Central memory CD8-positive, alpha-beta T cell (primary cell): ENCODE data around the gene FOXP3.
A peak's percentile ranks its signal among the peaks of the same experiment; 100 is the strongest.

Source experiments
- ATAC-seq: fragments of 150-1000 bp; cut with Tn5 transposase; replicated peaks from 2 replicates; pipeline ENCODE4 v1.10.0; 2022; ENCODE audit warnings: mild to moderate bottlenecking, moderate FRiP score, moderate number of reproducible peaks; ENCODE audit not compliant: poor library complexity, severe bottlenecking; ENCODE audit errors: extremely low read depth
- DNase-seq, 2 donors: peaks; one replicate each; pipeline ENCODE4 v3.0.0; 2021; ENCODE audit warnings: low spot score in 2 of 2
- H3K27ac Mint-ChIP-seq: one replicate; pipeline ENCODE4 v1.8.0; 2022; ENCODE audit warnings: low read depth, mild to moderate bottlenecking, moderate library complexity, mixed read lengths
- H3K27me3 Mint-ChIP-seq: one replicate; pipeline ENCODE4 v1.8.0; 2022; ENCODE audit warnings: mixed read lengths
- H3K36me3 Mint-ChIP-seq: one replicate; pipeline ENCODE4 v1.8.0; 2022; ENCODE audit warnings: mild to moderate bottlenecking, moderate library complexity, mixed read lengths; ENCODE audit not compliant: insufficient read depth
- H3K4me1 Mint-ChIP-seq: one replicate; pipeline ENCODE4 v1.8.0; 2022; ENCODE audit warnings: mixed read lengths
- H3K4me3 Mint-ChIP-seq: one replicate; pipeline ENCODE4 v1.8.0; 2022; ENCODE audit warnings: mild to moderate bottlenecking, moderate library complexity, mixed read lengths
- H3K9me3 Mint-ChIP-seq: one replicate; pipeline ENCODE4 v1.8.0; 2022; ENCODE audit warnings: mixed read lengths

The FOXP3 gene

DNA sequence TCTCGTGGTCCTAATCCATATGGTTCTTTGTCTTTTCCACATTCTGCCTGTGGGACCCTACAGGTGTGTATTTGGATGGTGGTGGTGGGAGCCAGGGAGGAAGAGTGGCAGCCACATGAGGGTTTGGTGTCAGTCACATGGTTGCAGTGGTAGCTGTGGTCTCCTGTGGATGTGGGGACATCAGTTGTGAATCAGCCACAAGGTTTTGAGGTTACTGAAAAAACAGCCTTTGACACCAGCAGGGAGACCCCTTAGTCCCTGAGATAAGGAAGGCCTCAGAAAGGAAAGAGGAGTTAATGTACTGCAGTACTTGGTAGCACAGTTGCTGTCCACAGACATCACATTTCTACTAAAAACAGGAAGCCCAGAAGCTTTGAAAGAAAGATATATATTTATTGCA lies 23.2 kb upstream of the FOXP3 start:
- H3K27ac Mint-ChIP-seq: no peak overlapping the region
- H3K36me3 Mint-ChIP-seq: peaks cover 4% of the 10 kb centered on the region
- no peaks in the 10 kb centered on the region for H3K9me3 Mint-ChIP-seq
- DNase-seq: no peak
- H3K4me3 Mint-ChIP-seq: no peak overlapping the region
- H3K4me1 Mint-ChIP-seq: peaks cover 23% of the 10 kb centered on the region
- no peaks in the 10 kb centered on the region for H3K27me3 Mint-ChIP-seq
- no peak for ATAC-seq

DNA sequence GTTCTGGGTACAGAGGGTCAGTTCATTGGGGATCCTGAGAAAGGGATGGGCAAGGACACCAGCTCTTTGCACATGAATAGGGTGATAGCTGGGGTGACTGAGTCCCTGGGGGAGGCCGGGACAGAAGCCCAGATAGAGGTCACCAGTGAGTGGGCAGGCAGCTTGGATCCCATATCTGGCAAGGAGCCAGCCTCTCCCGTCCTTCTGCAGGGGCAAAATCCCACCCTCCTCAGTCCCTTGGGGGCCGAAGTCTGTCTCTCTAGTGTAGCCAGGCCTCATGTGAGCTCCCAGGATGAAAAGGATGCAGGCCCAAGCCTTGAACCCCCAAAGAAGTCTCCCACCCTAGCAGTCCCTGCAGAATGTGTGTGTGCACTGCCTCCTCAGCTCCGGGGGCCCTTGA lies 22.1 kb upstream of the FOXP3 start:
- no peaks in the 10 kb centered on the region for H3K27me3 Mint-ChIP-seq
- peaks cover 4% of the 10 kb centered on the region for H3K36me3 Mint-ChIP-seq
- ATAC-seq: no peak
- H3K27ac Mint-ChIP-seq: no peak overlapping the region
- no peaks in the 10 kb centered on the region for H3K9me3 Mint-ChIP-seq
- H3K4me1 Mint-ChIP-seq: peaks cover 22% of the 10 kb centered on the region
- no peak for DNase-seq
- H3K4me3 Mint-ChIP-seq: no peak overlapping the region

DNA sequence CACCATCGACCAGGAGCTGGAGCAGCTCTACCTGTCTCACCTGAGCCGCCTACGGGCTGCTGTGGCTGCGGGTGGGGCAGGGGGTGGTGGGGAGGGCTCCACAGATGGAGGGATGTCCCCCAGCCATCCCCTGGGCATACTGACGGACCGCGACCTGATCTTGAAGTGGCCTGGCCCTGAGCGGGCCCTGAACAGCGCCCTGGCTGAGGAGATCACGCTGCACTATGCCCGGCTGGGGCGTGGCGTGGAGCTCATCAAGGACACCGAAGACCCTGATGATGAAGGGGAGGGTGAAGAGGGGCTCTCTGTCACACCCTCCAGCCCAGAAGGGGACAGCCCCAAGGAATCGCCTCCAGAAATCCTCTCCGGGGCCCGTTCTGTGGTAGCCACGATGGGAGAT lies 21.6 kb upstream of the FOXP3 start:
- H3K36me3 Mint-ChIP-seq: peaks cover 4% of the 10 kb centered on the region
- H3K4me3 Mint-ChIP-seq: no peak overlapping the region
- DNase-seq: no peak
- H3K4me1 Mint-ChIP-seq: peaks cover 21% of the 10 kb centered on the region
- no peak overlapping the region for H3K27ac Mint-ChIP-seq
- no peaks in the 10 kb centered on the region for H3K9me3 Mint-ChIP-seq
- no peaks in the 10 kb centered on the region for H3K27me3 Mint-ChIP-seq
- ATAC-seq: no peak

DNA sequence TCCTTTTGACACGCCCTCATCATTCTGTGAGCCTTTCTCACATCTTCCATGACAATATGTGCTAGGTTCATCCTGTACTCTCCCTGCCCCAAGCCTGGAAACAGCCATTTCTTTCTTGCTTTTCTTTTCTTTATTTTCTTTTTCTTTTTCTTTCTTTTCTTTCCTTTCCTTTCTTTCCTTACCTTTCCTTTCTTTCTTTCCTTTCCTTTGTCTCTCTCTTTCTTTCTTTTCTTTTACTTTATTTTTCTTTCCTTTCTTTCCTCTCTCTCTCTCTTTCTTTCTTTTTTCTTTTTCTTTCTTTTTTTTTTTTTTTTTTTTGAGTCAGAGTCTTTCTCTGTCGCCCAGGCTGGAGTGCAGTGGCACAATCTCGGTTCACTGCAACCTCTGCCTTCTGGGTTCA lies 19.7 kb upstream of the FOXP3 start:
- no peak for ATAC-seq
- H3K4me3 Mint-ChIP-seq: no peak overlapping the region
- peaks cover 21% of the 10 kb centered on the region for H3K4me1 Mint-ChIP-seq
- H3K27me3 Mint-ChIP-seq: no peaks in the 10 kb centered on the region
- peaks cover 7% of the 10 kb centered on the region for H3K36me3 Mint-ChIP-seq
- DNase-seq: no peak
- H3K27ac Mint-ChIP-seq: peak overlapping the region; percentile 62
- no peaks in the 10 kb centered on the region for H3K9me3 Mint-ChIP-seq

DNA sequence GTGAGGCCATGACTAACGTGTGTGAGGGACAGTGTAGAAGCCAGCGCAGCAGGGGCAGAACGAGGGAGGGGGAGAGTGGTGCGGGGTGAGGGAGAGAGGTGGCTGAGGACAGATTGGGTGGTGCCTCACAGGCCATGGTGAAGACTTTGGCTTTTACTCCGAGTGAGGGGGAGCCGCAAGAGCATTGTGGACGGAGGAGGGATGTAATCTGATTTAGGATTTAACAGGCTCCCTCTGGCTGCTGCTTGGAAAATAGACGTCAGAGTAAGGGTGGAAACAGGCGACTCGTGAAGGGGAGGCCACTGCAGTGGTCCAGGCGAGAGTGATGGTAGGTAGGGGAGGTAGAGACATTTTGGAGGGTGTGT lies 18.1 kb upstream of the FOXP3 start:
- Mint-ChIP-seq H3K27me3 (no peaks in the 10 kb centered on the region), H3K4me1 (peaks cover 25% of the 10 kb centered on the region), H3K9me3 (no peaks in the 10 kb centered on the region), H3K27ac (no peak overlapping the region), H3K4me3 (no peak overlapping the region), H3K36me3 (peaks cover 8% of the 10 kb centered on the region)
- ATAC-seq (no peak), DNase-seq (no peak)

DNA sequence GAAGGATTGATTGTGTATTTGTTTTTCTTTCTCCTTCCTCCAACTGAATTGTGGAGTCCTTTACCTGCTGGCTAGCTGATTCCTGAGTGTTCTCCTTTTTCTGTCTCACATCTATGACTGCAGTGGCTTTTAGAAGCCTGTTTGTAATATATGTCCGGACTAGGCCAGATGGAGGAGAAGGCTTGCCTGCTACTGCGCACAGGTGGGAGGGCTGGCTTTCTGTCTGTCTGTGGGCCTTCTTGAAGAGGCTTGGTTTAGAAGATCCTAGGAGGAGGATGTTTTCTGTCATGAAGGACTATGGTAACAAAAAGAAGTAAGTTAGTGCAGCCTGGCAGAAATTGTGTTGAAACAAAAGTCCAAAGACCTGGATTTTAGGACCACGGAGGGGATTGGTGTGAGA lies 13.6 kb upstream of the FOXP3 start:
- ATAC-seq: no peak
- H3K27ac Mint-ChIP-seq: peak overlapping the region; percentile 44
- H3K36me3 Mint-ChIP-seq: peaks cover 4% of the 10 kb centered on the region
- no peak for DNase-seq
- peak overlapping the region; percentile 59 for H3K4me3 Mint-ChIP-seq
- H3K9me3 Mint-ChIP-seq: no peaks in the 10 kb centered on the region
- H3K4me1 Mint-ChIP-seq: peaks cover 58% of the 10 kb centered on the region
- H3K27me3 Mint-ChIP-seq: no peaks in the 10 kb centered on the region

DNA sequence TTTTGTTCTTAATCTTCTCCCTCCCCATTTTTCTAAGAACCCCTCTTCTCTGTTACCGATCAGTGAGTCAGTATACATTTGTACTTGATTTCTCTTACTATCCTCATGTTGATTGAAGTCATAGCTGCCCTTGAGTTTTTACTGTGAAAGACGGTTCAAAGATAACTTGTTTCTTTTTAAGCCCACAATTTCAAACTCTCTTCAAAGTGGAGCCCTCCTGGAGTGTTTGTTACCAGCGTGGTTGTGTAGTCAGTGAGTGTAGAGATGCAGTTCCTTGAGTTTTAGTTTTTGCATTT lies 13.0 kb upstream of the FOXP3 start:
- Mint-ChIP-seq H3K4me3 (peak overlapping the region; percentile 59), H3K4me1 (peaks cover 62% of the 10 kb centered on the region), H3K9me3 (no peaks in the 10 kb centered on the region), H3K27ac (peak overlapping the region; percentile 44), H3K36me3 (peaks cover 6% of the 10 kb centered on the region), H3K27me3 (no peaks in the 10 kb centered on the region)
- no peak for ATAC-seq
- DNase-seq: no peak

DNA sequence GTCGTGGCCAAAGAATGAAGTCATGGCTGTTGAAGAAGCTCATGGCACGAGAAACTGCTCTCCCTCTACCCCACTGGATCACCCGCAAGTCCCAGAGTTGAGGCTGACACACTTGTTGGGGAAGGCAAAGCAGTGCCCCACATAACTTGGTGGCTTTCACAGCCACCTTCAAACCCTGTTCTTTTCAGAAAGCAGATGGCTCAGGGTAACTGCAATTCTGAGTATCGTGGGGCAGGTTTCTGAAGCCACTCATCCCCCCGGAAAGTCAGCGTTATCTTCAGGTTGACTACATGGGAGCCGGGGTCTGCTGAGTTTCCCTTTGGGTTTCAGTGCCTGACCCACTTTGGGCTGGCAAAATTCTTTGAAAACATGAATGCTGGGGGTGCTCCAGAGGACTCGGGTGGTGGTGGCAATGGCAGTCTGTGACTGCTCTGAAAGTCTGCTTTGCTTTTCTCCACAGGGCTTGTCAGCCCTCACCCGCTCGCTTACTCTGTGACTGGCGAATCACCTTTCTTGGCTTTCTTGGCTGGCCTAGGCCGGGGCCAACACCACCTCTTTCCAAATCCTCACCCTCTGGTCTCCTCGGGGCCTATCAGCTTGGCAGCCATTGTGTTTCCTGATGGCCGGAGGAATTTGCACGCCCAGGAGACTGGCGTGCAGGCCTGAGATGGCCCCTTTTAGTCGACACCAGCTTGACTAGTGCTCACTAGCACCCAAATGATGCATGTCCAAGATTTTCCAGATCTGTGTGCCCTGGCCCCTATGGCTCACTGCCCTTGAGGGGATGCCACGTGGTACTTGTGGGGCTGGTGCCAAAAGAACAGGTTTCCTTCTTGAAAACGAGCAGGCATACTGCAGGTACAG lies 12.4 kb upstream of the FOXP3 start:
- H3K9me3 Mint-ChIP-seq: no peaks in the 10 kb centered on the region
- ATAC-seq (no peak), DNase-seq (no peak)
- peak overlapping the region; percentile 59 for H3K4me3 Mint-ChIP-seq
- H3K4me1 Mint-ChIP-seq: peaks cover 59% of the 10 kb centered on the region
- H3K27ac Mint-ChIP-seq: peak overlapping the region; percentile 44
- peaks cover 7% of the 10 kb centered on the region for H3K36me3 Mint-ChIP-seq
- no peaks in the 10 kb centered on the region for H3K27me3 Mint-ChIP-seq

DNA sequence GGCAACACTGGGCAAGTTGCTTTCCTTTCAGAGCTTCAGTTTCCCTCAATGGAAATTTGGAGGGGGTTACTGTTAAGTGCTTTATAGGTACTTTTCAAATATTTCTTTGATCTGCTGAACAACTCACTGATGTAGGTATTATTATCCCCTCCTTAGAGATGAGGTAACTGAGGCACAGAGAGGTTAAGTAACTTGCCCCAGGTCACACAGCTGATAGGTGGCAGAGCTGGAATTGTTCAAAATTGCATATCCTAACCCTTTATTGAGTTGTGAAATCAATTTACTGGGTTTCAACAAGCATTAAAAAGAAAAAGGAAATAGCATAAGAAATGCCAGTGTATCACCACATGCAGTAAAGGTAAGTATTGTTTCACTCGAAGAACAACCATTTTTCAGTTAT lies 11.7 kb upstream of the FOXP3 start:
- no peak overlapping the region for H3K27ac Mint-ChIP-seq
- DNase-seq (no peak), ATAC-seq (no peak)
- H3K4me3 Mint-ChIP-seq: no peak overlapping the region
- no peaks in the 10 kb centered on the region for H3K9me3 Mint-ChIP-seq
- peaks cover 8% of the 10 kb centered on the region for H3K36me3 Mint-ChIP-seq
- H3K27me3 Mint-ChIP-seq: no peaks in the 10 kb centered on the region
- peaks cover 62% of the 10 kb centered on the region for H3K4me1 Mint-ChIP-seq

DNA sequence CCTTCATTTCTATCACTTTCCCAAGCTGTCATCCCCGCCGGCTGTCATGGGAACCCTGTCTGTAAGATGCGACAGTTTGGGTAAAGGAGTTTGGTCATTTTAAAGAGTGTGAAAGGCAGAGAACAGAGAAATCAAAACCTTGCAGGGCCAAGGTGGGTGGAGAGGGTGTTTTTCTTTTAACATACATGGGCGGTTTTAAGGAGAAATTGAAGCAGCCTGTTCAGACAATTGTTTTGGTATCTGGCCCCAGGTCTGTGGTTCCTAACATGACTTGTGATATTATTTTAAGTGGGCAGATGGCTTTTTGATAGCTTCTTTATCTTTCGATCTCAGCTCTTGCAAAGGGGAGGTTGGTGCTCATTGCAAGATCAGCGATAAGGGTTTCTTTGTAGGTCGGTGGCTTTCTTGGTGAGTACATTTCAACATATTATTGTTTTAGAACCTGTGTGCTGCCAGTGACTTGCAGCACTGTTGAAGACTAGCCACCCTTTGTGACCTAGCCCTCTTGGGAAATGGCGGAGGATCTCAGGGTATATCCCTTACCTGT lies 8.7 kb upstream of the FOXP3 start:
- Mint-ChIP-seq H3K4me3 (peak overlapping the region; percentile 75), H3K36me3 (peaks cover 19% of the 10 kb centered on the region), H3K27ac (peak overlapping the region; percentile 73), H3K9me3 (no peaks in the 10 kb centered on the region), H3K27me3 (no peaks in the 10 kb centered on the region), H3K4me1 (peaks cover 68% of the 10 kb centered on the region)
- DNase-seq: peak in 1 of 2 donors; percentile 21
- no peak for ATAC-seq

DNA sequence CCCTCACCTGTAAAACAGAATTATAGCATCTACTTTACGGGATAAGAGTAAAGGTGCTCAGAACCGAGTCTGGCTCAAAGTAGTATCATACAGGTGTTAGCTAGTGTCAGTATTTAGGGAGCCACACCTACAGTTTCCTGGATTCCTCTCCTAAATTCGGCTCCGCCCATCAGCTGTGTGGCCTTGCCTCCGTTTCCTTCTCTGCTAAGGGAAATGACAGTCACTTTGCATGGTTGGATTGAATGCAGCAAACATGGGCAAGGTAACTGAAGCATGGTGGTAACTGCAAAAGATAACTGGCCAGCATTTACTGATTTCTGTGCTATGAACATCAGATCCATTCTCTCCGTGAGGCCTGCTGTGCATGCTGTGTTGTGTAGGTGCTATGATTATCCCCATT lies 7.9 kb upstream of the FOXP3 start:
- DNase-seq: no peak
- H3K4me3 Mint-ChIP-seq: peak overlapping the region; percentile 75
- no peaks in the 10 kb centered on the region for H3K27me3 Mint-ChIP-seq

DNA sequence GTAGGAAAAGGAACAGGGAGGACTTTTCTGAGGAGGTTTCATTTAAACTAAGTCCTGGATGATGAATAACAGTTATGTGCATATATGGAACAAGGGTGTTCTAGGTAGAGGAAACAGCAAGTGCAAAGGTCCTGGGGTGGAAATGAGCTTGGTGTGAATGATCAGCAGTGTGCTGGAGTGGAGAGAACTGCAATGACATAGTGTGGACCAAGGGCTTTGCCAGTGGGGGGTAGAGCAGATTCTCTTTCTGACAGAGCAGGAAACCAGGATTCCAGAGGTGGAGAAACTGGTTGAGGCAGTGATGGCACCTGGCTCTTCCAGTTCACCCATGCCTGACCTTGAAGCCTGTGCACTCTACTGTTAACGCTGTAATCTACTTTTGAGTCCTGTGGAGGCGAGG lies 6.8 kb upstream of the FOXP3 start:
- H3K36me3 Mint-ChIP-seq: peaks cover 18% of the 10 kb centered on the region
- H3K4me3 Mint-ChIP-seq: peak overlapping the region; percentile 75
- no peaks in the 10 kb centered on the region for H3K9me3 Mint-ChIP-seq
- H3K27ac Mint-ChIP-seq: peak overlapping the region; percentile 73
- no peaks in the 10 kb centered on the region for H3K27me3 Mint-ChIP-seq
- DNase-seq: no peak
- H3K4me1 Mint-ChIP-seq: peaks cover 58% of the 10 kb centered on the region
- no peak for ATAC-seq

More for the DNA sequence above, 7.9 kb upstream of the FOXP3 start:
- Mint-ChIP-seq H3K4me1 (peaks cover 63% of the 10 kb centered on the region), H3K36me3 (peaks cover 18% of the 10 kb centered on the region), H3K9me3 (no peaks in the 10 kb centered on the region), H3K27ac (peak overlapping the region; percentile 73)
- no peak for ATAC-seq

DNA sequence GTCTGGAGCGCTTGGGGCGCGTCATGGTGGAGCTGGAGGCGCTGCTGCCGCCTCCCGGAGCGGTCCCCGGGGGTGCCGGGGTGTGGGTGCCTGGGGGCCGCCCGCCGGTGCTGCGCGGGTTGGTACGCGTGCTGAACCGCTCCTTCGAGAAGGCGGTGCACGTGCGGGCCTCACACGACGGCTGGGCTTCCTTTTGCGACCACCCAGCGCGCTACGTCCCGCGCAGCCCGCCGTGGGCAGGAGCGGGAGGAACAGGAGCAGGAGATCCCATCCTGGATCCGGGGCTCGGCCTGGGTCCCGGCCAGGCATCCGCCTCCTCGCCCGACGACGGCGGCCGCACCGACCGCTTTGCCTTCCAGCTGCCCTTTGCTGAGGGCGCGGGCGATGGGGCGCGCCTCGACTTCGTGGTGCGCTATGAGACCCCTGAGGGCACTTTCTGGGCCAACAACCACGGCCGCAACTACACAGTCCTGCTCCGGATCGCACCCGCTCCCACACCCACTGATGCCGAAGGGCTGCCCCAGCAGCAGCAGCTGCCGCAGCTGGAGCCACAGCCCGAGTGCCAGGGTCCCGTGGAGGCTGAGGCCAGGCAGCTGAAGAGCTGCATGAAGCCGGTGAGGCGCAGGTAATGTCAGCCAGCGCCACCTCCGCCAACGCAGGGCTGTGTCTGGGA lies 5.9 kb upstream of the FOXP3 start:
- Mint-ChIP-seq H3K36me3 (peaks cover 18% of the 10 kb centered on the region), H3K4me1 (peaks cover 52% of the 10 kb centered on the region), H3K4me3 (peak overlapping the region; percentile 84), H3K27ac (peak overlapping the region; percentile 73), H3K9me3 (no peaks in the 10 kb centered on the region), H3K27me3 (no peaks in the 10 kb centered on the region)
- ATAC-seq (no peak), DNase-seq (no peak)
